SK-N-SH (cell line): Measurements from ENCODE around the gene ISYNA1. TPM values are rescaled to one million over a fixed set of nuclear protein-coding genes. Genes with fewer than 3 reads are reported as not detected.
A peak's percentile ranks its signal among the peaks of the same experiment; 100 is the strongest.

ENCODE experiments used
- CTCF ChIA-PET: fragments of 300-600, 350-600 bp; formaldehyde crosslinking; extraction: SDS; loops from one replicate; lab custom pipeline; 2021; lab: Yijun Ruan, JAX
- POLR2A ChIA-PET: fragments of 350-600 bp; sonication (Branson Sonifier 250); formaldehyde crosslinking; extraction: SDS; loops from one replicate; lab custom pipeline; 2020; ENCODE audit warnings: antibody characterized with exemption, inconsistent platforms; lab: Yijun Ruan, JAX
- DNase-seq: peaks from one replicate; pipeline ENCODE4 v3.0.0; 2012
- H2AFZ ChIP-seq: fragments of 200-600 bp; sonication (generic); 2 replicates; pipeline ENCODE4 v1.8.1; 2016; ENCODE audit warnings: antibody characterized with exemption, mild to moderate bottlenecking, low read depth
- H3F3A ChIP-seq: fragments of 200-600 bp; sonication (generic); replicated peaks from 2 replicates; pipeline ENCODE3; 2016; ENCODE audit warnings: antibody characterized with exemption, mild to moderate bottlenecking; ENCODE audit not compliant: insufficient read depth
- H3K27ac ChIP-seq, 2 experiments: fragments of 200-500 bp in 1 of 2; fragments of 200-600 bp in 1 of 2; sonication (Bioruptor generic) in 1 of 2; sonication (generic), shearing (Covaris generic) in 1 of 2; 2 replicates each; pipeline versions ENCODE4 v1.5.1 to v1.6.1; 2014 to 2016; ENCODE audit warnings: low read depth in 2 of 2, inconsistent platforms in 1 of 2, low read length in 1 of 2, mild to moderate bottlenecking in 1 of 2, mixed read lengths in 1 of 2
- H3K27me3 ChIP-seq: fragments of 200-600 bp; sonication (generic), shearing (Covaris generic); 2 replicates; pipeline ENCODE4 v1.6.1; 2016; ENCODE audit warnings: mixed run types; ENCODE audit not compliant: insufficient read depth
- H3K36me3 ChIP-seq, 2 experiments: fragments of 200-500 bp in 1 of 2; fragments of 200-600 bp in 1 of 2; sonication (Bioruptor generic) in 1 of 2; sonication (generic) in 1 of 2; replicated peaks in 1 of 2; 2 replicates each; pipeline versions ENCODE3 to v1.5.1; 2014 to 2016; ENCODE audit warnings: low read length in 1 of 2, mild to moderate bottlenecking in 1 of 2; ENCODE audit not compliant: insufficient read depth in 2 of 2, control insufficient read depth in 1 of 2
- H3K4me1 ChIP-seq, 2 experiments: fragments of 200-500 bp in 1 of 2; fragments of 200-600 bp in 1 of 2; sonication (Bioruptor generic) in 1 of 2; sonication (generic), shearing (Covaris generic) in 1 of 2; 2 replicates each; pipeline versions ENCODE4 v1.5.1 to v1.6.1; 2014 to 2016; ENCODE audit warnings: low read depth in 1 of 2, low read length in 1 of 2, mixed run types in 1 of 2; ENCODE audit not compliant: insufficient read depth in 2 of 2, control insufficient read depth in 1 of 2
- H3K4me2 ChIP-seq: fragments of 200-600 bp; sonication (generic), shearing (Covaris generic); 2 replicates; pipeline ENCODE4 v1.6.1; 2017; ENCODE audit warnings: mixed run types
- H3K4me3 ChIP-seq, 2 experiments: fragments of 200-500 bp in 1 of 2; fragments of 200-600 bp in 1 of 2; sonication (Bioruptor generic) in 1 of 2; sonication (generic), shearing (Covaris generic) in 1 of 2; 2 replicates each; pipeline versions ENCODE4 v1.5.1 to v1.8.1; 2014 to 2016; ENCODE audit warnings: low read depth in 2 of 2, inconsistent platforms in 1 of 2, low read length in 1 of 2, mild to moderate bottlenecking in 1 of 2, mixed read lengths in 1 of 2, moderate library complexity in 1 of 2
- H3K79me2 ChIP-seq: fragments of 200-600 bp; sonication (generic); 2 replicates; pipeline ENCODE4 v1.8.1; 2017; ENCODE audit warnings: mild to moderate bottlenecking; ENCODE audit not compliant: insufficient read depth
- H3K9ac ChIP-seq: fragments of 200-600 bp; sonication (generic); 2 replicates; pipeline ENCODE4 v1.6.1; 2017; ENCODE audit warnings: mixed run types
- H3K9me2 ChIP-seq: fragments of 200-600 bp; sonication (generic); 2 replicates; pipeline ENCODE4 v1.6.1; 2017; ENCODE audit warnings: mixed run types
- H3K9me3 ChIP-seq: fragments of 200-600 bp; sonication (generic); 2 replicates; pipeline ENCODE4 v1.6.1; 2017; ENCODE audit warnings: mixed run types, mild to moderate bottlenecking, moderate library complexity
- H4K20me1 ChIP-seq: fragments of 200-600 bp; sonication (generic); 2 replicates; pipeline ENCODE4 v1.6.1; 2017; ENCODE audit warnings: mild to moderate bottlenecking, mixed run types; ENCODE audit not compliant: insufficient read depth
- ELF1 ChIP-seq: IDR thresholded peaks from 2 replicates; pipeline ENCODE4 v1.4.0; 2012
- FOXJ3 ChIP-seq: sonication (generic); formaldehyde crosslinking; IDR thresholded peaks from 2 replicates; pipeline ENCODE4 v1.5.1; 2020; ENCODE audit warnings: mild to moderate bottlenecking, missing genetic modification reagents
- IRF3 ChIP-seq: fragments of 150-350 bp; IDR thresholded peaks from 2 replicates; pipeline ENCODE4 v1.6.1; 2016; ENCODE audit warnings: mild to moderate bottlenecking, low read depth, low read length
- JUND ChIP-seq: IDR thresholded peaks from 2 replicates; pipeline ENCODE4 v1.4.0; 2012
- RCOR1 ChIP-seq: fragments of 150-350 bp; IDR thresholded peaks from 2 replicates; pipeline ENCODE4 v1.6.1; 2017; ENCODE audit warnings: antibody characterized with exemption, low read length
- SIN3A ChIP-seq: IDR thresholded peaks from 2 replicates; pipeline ENCODE4 v1.6.1; 2012; ENCODE audit warnings: low read depth, mild to moderate bottlenecking, low read length, moderate library complexity, borderline replicate concordance
- TCF12 ChIP-seq: IDR thresholded peaks from 2 replicates; pipeline ENCODE4 v1.4.0; 2012
- TEAD4 ChIP-seq: IDR thresholded peaks from 2 replicates; pipeline ENCODE4 v1.4.0; 2012; ENCODE audit warnings: mild to moderate bottlenecking, borderline replicate concordance; ENCODE audit not compliant: insufficient read depth
- YY1 ChIP-seq: IDR thresholded peaks from 2 replicates; pipeline ENCODE4 v1.4.0; 2012; ENCODE audit warnings: low read depth, mild to moderate bottlenecking
- WGBS: methylation state at CpG from one replicate; pipeline ENCODE4 v1.1.6; 2017; ENCODE audit warnings: low lambda C conversion rate; 5-methylcytosine and 5-hydroxymethylcytosine counted together
- polyA plus RNA-seq, 3 experiments: library from polyadenylated mRNA; depleted of rRNA; stranded (reverse); fragments of >200 nt; gene quantifications; 2 replicates each; pipeline ENCODE4 v1.2.3, GENCODE V29; 2012
- TF ChIP-seq, protein P1 (sequence below): fragments of 150-350 bp; IDR thresholded peaks from 2 replicates; pipeline ENCODE4 v1.6.1; 2017; ENCODE audit warnings: antibody characterized with exemption, low read length, low read depth, borderline replicate concordance
- TF ChIP-seq, protein P2 (sequence below): IDR thresholded peaks from 2 replicates; pipeline ENCODE4 v1.4.0; 2012; ENCODE audit warnings: low read depth, borderline replicate concordance

ISYNA1 gene
- polyA plus RNA-seq, 1 of the 3 experiments (the other 2 are of a cell fraction) = 48.0 TPM

DNA sequence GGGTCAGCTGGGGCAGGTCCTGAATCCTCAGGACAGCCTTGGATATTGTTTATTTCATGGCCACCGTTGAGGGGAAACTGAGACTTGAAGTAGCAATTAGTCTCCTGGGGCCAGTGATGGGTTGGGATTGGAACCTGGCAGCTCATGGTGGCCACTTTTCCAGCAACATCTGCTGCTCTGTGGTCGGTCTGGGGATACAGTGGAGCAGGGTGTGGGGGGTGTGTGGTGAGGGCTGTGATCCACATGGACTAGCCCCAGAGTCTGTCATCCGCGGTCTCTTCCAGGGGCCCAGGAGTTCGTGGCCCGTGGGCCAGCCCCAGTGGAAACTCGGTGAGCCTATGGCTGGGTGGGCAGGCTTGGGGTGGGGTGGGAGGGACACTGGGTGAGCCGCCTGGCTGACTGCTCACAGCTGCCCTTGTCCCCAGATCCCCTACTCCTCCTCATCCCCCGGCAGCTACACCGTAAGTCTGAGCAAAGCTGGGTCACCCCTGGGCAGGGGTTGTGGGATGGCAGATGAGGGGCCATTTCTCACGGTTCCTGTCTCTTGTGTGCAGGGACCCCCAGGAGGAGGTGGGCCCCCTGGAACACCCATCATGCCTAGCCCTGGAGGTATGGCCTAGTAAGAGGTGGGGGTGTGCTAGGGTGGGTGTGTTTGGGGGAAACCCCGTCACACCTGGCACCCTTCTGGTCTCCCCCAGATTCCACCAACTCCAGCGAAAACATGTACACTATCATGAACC lies 5.5 kb downstream of the ISYNA1 start:
- Histone ChIP-seq H3F3A (peaks cover 5% of the 10 kb centered on the region), H3K79me2 (no peaks in the 10 kb centered on the region), H3K27ac (peak overlapping the region in 1 of 2 experiments; percentile 71; a peak in 1 of 4 replicates), H3K36me3 (peaks cover 0 to 11% of the 10 kb centered on the region in 2 experiments), H3K27me3 (no peaks in the 10 kb centered on the region), H3K4me1 (peaks cover 15 to 55% of the 10 kb centered on the region in 2 experiments; a peak in 2 of 4 replicates), H3K4me2 (no peak overlapping the region), H3K9me3 (no peaks in the 10 kb centered on the region), H4K20me1 (no peaks in the 10 kb centered on the region; the same call in 1 of the 2 replicates), H3K9me2 (no peaks in the 10 kb centered on the region), H2AFZ (no peak overlapping the region), H3K9ac (no peak overlapping the region), H3K4me3 (peak overlapping the region in 1 of 2 experiments; percentile 7; a peak in 1 of 4 replicates)
- no peak for DNase-seq
- CTCF ChIA-PET = interaction anchor here (0.8 to 1.5 kb wide), 6 partner anchors 9 to 46 kb away, joined by 3 to 5 read pairs (median 3); partner anchors contain the start of genes GDF15 and SSBP4
- POLR2A ChIA-PET = interaction anchor here (1.6 to 2.5 kb wide), 2 partner anchors 13 to 151 kb away, joined by 4 to 13 read pairs; partner anchors contain the start of genes JUND and SSBP4
- TF ChIP-seq YY1 (no peak), IRF3 (no peak), ELF1 (no peak), TCF12 (no peak), JUND (no peak), TEAD4 (no peak), SIN3A (no peak), FOXJ3 (CRISPR knock-in tag) (no peak), RCOR1 (no peak)
- TF ChIP-seq, protein P1, sequence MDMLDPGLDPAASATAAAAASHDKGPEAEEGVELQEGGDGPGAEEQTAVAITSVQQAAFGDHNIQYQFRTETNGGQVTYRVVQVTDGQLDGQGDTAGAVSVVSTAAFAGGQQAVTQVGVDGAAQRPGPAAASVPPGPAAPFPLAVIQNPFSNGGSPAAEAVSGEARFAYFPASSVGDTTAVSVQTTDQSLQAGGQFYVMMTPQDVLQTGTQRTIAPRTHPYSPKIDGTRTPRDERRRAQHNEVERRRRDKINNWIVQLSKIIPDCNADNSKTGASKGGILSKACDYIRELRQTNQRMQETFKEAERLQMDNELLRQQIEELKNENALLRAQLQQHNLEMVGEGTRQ = no peak
- TF ChIP-seq, protein P2, sequence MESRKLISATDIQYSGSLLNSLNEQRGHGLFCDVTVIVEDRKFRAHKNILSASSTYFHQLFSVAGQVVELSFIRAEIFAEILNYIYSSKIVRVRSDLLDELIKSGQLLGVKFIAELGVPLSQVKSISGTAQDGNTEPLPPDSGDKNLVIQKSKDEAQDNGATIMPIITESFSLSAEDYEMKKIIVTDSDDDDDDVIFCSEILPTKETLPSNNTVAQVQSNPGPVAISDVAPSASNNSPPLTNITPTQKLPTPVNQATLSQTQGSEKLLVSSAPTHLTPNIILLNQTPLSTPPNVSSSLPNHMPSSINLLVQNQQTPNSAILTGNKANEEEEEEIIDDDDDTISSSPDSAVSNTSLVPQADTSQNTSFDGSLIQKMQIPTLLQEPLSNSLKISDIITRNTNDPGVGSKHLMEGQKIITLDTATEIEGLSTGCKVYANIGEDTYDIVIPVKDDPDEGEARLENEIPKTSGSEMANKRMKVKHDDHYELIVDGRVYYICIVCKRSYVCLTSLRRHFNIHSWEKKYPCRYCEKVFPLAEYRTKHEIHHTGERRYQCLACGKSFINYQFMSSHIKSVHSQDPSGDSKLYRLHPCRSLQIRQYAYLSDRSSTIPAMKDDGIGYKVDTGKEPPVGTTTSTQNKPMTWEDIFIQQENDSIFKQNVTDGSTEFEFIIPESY = no peak
- WGBS = 93% methylated on average over 4 of the region's 13 CpGs
